HG03439 (cell line): ENCODE results near the gene CDK5R2.

ENCODE experiments used
- ATAC-seq: cut with Tn5 transposase; IDR thresholded peaks from one replicate; pipeline ENCODE4 v1.9.1; 2021; ENCODE audit warnings: mild to moderate bottlenecking, moderate library complexity; ENCODE audit not compliant: unreplicated experiment

Gene CDK5R2

GRCh38 chr2:219001577-219002394, 42.3 kb downstream of the CDK5R2 start:
- ATAC-seq = no peak

GRCh38 chr2:219002395-219003266, 43.2 kb downstream of the CDK5R2 start:
- ATAC-seq = no peak

GRCh38 chr2:219003267-219003634, 43.8 kb downstream of the CDK5R2 start:
- ATAC-seq = no peak

GRCh38 chr2:219003979-219004378, 44.5 kb downstream of the CDK5R2 start:
- no peak for ATAC-seq

GRCh38 chr2:219009294-219009693, 49.8 kb downstream of the CDK5R2 start:
- no peak for ATAC-seq

- no peak for ATAC-seq
Measured at GRCh38 chr2:219010162-219010756, 50.8 kb downstream of the CDK5R2 start.

GRCh38 chr2:219010873-219011272, 51.4 kb downstream of the CDK5R2 start:
- ATAC-seq = no peak
